Measurements from ENCODE around the gene CCDC178. TPM values are rescaled to one million over a fixed set of nuclear protein-coding genes. Genes with fewer than 3 reads are reported as not detected.
A peak's percentile ranks its signal among the peaks of the same experiment; 100 is the strongest.

CCDC178 gene
- total and polyA plus RNA-seq, 9 donors = 0.43 to 0.84 (median 0.54) TPM

GRCh38 chr18:32937066-32937465 lies 503.5 kb downstream of the CCDC178 start:
- H3K4me3 ChIP-seq (ENCODE audit: low read length) = no peak overlapping the region
- no peak overlapping the region for H3K27ac ChIP-seq (ENCODE audit: low read length)
- no peaks in the 10 kb centered on the region for H3K9me3 ChIP-seq (replicated peaks; ENCODE audit: control insufficient read depth, low read depth, low read length)
- no peak for DNase-seq
- no peaks in the 10 kb centered on the region for H3K4me1 ChIP-seq (ENCODE audit: control insufficient read depth, insufficient read depth, low read length)
- H3K36me3 ChIP-seq (ENCODE audit: control insufficient read depth, insufficient read depth, low read length) = no peaks in the 10 kb centered on the region
- no CpG with 5 or more reads among the region's 1 CpG for WGBS (ENCODE audit: insufficient coverage)
- no peaks in the 10 kb centered on the region for H3K27me3 ChIP-seq (ENCODE audit: control insufficient read depth, insufficient read depth, low read length)

GRCh38 chr18:32934201-32934600 lies 506.3 kb downstream of the CCDC178 start:
- Histone ChIP-seq H3K27me3 (ENCODE audit: control insufficient read depth, insufficient read depth, low read length) (no peaks in the 10 kb centered on the region), H3K4me3 (ENCODE audit: low read length) (no peak overlapping the region), H3K9me3 (replicated peaks; ENCODE audit: control insufficient read depth, low read depth, low read length) (no peaks in the 10 kb centered on the region), H3K27ac (ENCODE audit: low read length) (no peak overlapping the region), H3K36me3 (ENCODE audit: control insufficient read depth, insufficient read depth, low read length) (no peaks in the 10 kb centered on the region), H3K4me1 (ENCODE audit: control insufficient read depth, insufficient read depth, low read length) (no peaks in the 10 kb centered on the region)
- no CpG with 5 or more reads among the region's 4 CpGs for WGBS (ENCODE audit: insufficient coverage)
- no peak for DNase-seq

DNA sequence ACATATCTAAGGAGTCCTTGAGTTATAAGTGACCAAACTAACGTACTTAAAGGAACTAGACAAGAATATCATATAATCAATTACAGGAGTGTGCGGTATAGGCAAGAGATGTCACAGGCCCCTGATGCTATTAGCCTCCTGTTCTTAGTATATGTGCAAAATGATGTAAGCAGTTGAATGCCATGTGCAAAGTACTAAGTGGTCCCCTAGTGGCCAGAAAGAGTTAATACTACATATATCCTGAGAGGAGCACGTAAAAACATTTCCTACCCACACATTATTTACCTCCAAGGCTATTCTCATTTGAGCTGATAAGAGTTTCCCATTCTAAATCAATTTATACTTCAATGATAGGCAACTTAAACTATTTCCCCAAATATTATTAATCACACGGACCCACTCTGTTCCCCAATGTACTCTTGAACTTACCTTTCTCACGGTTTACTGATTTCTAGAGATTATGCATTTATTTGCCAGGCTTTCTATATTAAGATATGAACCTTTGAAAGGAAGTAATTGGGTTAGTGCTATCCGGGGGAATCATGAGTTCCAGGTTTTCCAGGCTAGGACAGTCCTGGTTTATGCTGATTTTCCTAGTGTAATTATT lies 509.7 kb downstream of the CCDC178 start:
- Histone ChIP-seq H3K36me3 (ENCODE audit: control insufficient read depth, insufficient read depth, low read length) (no peaks in the 10 kb centered on the region), H3K27me3 (ENCODE audit: control insufficient read depth, insufficient read depth, low read length) (no peaks in the 10 kb centered on the region), H3K4me1 (ENCODE audit: control insufficient read depth, insufficient read depth, low read length) (no peaks in the 10 kb centered on the region), H3K27ac (ENCODE audit: low read length) (no peak overlapping the region), H3K4me3 (ENCODE audit: low read length) (no peak overlapping the region), H3K9me3 (replicated peaks; ENCODE audit: control insufficient read depth, low read depth, low read length) (no peaks in the 10 kb centered on the region)
- DNase-seq = peak; percentile 42
- WGBS (ENCODE audit: insufficient coverage) = 0% methylated on average over 1 of the region's 6 CpGs

GRCh38 chr18:32929213-32929612 lies 511.3 kb downstream of the CCDC178 start:
- WGBS (ENCODE audit: insufficient coverage) = 50% methylated on average over 5 of the region's 6 CpGs
- H3K4me1 ChIP-seq (ENCODE audit: control insufficient read depth, insufficient read depth, low read length) = no peaks in the 10 kb centered on the region
- H3K4me3 ChIP-seq (ENCODE audit: low read length) = no peak overlapping the region
- H3K36me3 ChIP-seq (ENCODE audit: control insufficient read depth, insufficient read depth, low read length) = no peaks in the 10 kb centered on the region
- no peak overlapping the region for H3K27ac ChIP-seq (ENCODE audit: low read length)
- H3K9me3 ChIP-seq (replicated peaks; ENCODE audit: control insufficient read depth, low read depth, low read length) = no peaks in the 10 kb centered on the region
- peak; percentile 27 for DNase-seq
- H3K27me3 ChIP-seq (ENCODE audit: control insufficient read depth, insufficient read depth, low read length) = no peaks in the 10 kb centered on the region

DNA sequence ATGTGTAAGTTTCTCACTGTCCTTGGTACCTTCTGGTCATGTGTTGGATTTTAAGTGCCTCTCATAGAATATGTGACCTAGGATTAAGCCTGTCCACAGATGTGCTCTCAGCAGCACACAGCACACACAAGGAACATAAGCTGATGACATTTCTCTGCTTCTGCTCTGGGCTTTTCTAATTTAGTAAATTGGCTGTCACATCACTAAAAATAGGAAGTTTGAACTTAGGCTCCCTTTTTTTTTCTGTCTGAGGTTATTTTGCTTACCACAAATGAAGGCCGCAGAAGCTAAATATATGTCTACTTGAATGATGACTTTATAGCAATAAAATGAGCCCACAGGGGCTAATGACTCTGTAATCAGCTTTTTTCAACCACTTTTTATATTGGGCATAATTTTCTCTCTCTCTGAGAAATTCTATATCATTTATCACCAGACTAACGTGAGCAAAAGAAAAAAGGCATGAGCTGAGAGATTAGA lies 517.5 kb downstream of the CCDC178 start:
- no peak overlapping the region for H3K27ac ChIP-seq (ENCODE audit: low read length)
- H3K27me3 ChIP-seq (ENCODE audit: control insufficient read depth, insufficient read depth, low read length) = no peaks in the 10 kb centered on the region
- no peaks in the 10 kb centered on the region for H3K4me1 ChIP-seq (ENCODE audit: control insufficient read depth, insufficient read depth, low read length)
- H3K36me3 ChIP-seq (ENCODE audit: control insufficient read depth, insufficient read depth, low read length) = no peaks in the 10 kb centered on the region
- H3K4me3 ChIP-seq (ENCODE audit: low read length) = no peak overlapping the region
- no CpG with 5 or more reads among the region's 2 CpGs for WGBS (ENCODE audit: insufficient coverage)
- DNase-seq = no peak
- H3K9me3 ChIP-seq (replicated peaks; ENCODE audit: control insufficient read depth, low read depth, low read length) = no peaks in the 10 kb centered on the region

- 67% methylated on average over 1 of the region's 8 CpGs for WGBS (ENCODE audit: insufficient coverage)
- no peaks in the 10 kb centered on the region for H3K36me3 ChIP-seq (ENCODE audit: control insufficient read depth, insufficient read depth, low read length)
- H3K9me3 ChIP-seq (replicated peaks; ENCODE audit: control insufficient read depth, low read depth, low read length) = no peaks in the 10 kb centered on the region
- H3K27me3 ChIP-seq (ENCODE audit: control insufficient read depth, insufficient read depth, low read length) = no peaks in the 10 kb centered on the region
- no peak overlapping the region for H3K4me3 ChIP-seq (ENCODE audit: low read length)
- no peak for DNase-seq
- no peaks in the 10 kb centered on the region for H3K4me1 ChIP-seq (ENCODE audit: control insufficient read depth, insufficient read depth, low read length)
- H3K27ac ChIP-seq (ENCODE audit: low read length) = no peak overlapping the region
These were observed 519.4 kb downstream of the CCDC178 start for GRCh38 chr18:32920796-32921787.

DNA sequence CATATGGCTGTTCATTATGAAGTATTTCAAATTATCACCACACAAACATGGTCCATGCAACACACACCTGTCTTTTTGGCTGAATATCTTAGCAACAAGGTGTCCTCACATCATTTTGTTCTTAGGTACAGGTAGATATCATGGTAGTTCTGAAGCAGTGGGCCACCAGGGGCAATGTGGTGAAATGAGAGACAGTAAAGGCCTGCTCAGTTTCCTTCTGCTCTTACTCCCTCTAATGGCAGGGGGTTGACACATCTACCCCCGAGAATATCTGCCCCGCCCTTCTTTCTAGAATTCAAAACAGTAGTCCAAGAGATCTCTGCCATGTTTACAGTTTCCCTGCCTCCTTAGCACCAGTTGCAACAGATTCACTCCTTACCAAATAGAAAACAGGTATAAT lies 520.7 kb downstream of the CCDC178 start:
- WGBS (ENCODE audit: insufficient coverage) = 36% methylated on average over 2 of the region's 2 CpGs
- H3K36me3 ChIP-seq (ENCODE audit: control insufficient read depth, insufficient read depth, low read length) = no peaks in the 10 kb centered on the region

GRCh38 chr18:32918692-32919250 lies 521.8 kb downstream of the CCDC178 start:
- 31% methylated on average over 2 of the region's 5 CpGs for WGBS (ENCODE audit: insufficient coverage)
- no peak overlapping the region for H3K27ac ChIP-seq (ENCODE audit: low read length)
- no peak for DNase-seq

More for the DNA sequence above, 520.7 kb downstream of the CCDC178 start:
- H3K9me3 ChIP-seq (replicated peaks; ENCODE audit: control insufficient read depth, low read depth, low read length) = no peaks in the 10 kb centered on the region
- H3K4me1 ChIP-seq (ENCODE audit: control insufficient read depth, insufficient read depth, low read length) = peaks cover 2% of the 10 kb centered on the region
- H3K4me3 ChIP-seq (ENCODE audit: low read length) = no peak overlapping the region
- no peak for DNase-seq
- H3K27ac ChIP-seq (ENCODE audit: low read length) = no peak overlapping the region
- no peaks in the 10 kb centered on the region for H3K27me3 ChIP-seq (ENCODE audit: control insufficient read depth, insufficient read depth, low read length)

GRCh38 chr18:32915516-32915915 lies 525.0 kb downstream of the CCDC178 start:
- Histone ChIP-seq H3K27me3 (ENCODE audit: control insufficient read depth, insufficient read depth, low read length) (no peaks in the 10 kb centered on the region), H3K4me1 (ENCODE audit: control insufficient read depth, insufficient read depth, low read length) (peaks cover 2% of the 10 kb centered on the region), H3K9me3 (replicated peaks; ENCODE audit: control insufficient read depth, low read depth, low read length) (no peaks in the 10 kb centered on the region), H3K4me3 (ENCODE audit: low read length) (no peak overlapping the region), H3K36me3 (ENCODE audit: control insufficient read depth, insufficient read depth, low read length) (no peaks in the 10 kb centered on the region), H3K27ac (ENCODE audit: low read length) (no peak overlapping the region)
- no CpG with 5 or more reads among the region's 1 CpG for WGBS (ENCODE audit: insufficient coverage)
- DNase-seq = peak; percentile 26

More at GRCh38 chr18:32918692-32919250, 521.8 kb downstream of the CCDC178 start:
- H3K9me3 ChIP-seq (replicated peaks; ENCODE audit: control insufficient read depth, low read depth, low read length) = no peaks in the 10 kb centered on the region
- H3K27me3 ChIP-seq (ENCODE audit: control insufficient read depth, insufficient read depth, low read length) = no peaks in the 10 kb centered on the region
- no peak overlapping the region for H3K4me3 ChIP-seq (ENCODE audit: low read length)
- peaks cover 2% of the 10 kb centered on the region for H3K4me1 ChIP-seq (ENCODE audit: control insufficient read depth, insufficient read depth, low read length)
- H3K36me3 ChIP-seq (ENCODE audit: control insufficient read depth, insufficient read depth, low read length) = no peaks in the 10 kb centered on the region
